Activated T-cell treated with anti-CD3 and anti-CD28 coated beads for 1 hour (primary cell): ENCODE measurements around the gene EFTUD2.

ENCODE experiments used
- DNase-seq: peaks from one replicate; pipeline ENCODE4 v3.0.0-alpha.2; 2020; ENCODE audit warnings: low read depth

The EFTUD2 gene

DNA sequence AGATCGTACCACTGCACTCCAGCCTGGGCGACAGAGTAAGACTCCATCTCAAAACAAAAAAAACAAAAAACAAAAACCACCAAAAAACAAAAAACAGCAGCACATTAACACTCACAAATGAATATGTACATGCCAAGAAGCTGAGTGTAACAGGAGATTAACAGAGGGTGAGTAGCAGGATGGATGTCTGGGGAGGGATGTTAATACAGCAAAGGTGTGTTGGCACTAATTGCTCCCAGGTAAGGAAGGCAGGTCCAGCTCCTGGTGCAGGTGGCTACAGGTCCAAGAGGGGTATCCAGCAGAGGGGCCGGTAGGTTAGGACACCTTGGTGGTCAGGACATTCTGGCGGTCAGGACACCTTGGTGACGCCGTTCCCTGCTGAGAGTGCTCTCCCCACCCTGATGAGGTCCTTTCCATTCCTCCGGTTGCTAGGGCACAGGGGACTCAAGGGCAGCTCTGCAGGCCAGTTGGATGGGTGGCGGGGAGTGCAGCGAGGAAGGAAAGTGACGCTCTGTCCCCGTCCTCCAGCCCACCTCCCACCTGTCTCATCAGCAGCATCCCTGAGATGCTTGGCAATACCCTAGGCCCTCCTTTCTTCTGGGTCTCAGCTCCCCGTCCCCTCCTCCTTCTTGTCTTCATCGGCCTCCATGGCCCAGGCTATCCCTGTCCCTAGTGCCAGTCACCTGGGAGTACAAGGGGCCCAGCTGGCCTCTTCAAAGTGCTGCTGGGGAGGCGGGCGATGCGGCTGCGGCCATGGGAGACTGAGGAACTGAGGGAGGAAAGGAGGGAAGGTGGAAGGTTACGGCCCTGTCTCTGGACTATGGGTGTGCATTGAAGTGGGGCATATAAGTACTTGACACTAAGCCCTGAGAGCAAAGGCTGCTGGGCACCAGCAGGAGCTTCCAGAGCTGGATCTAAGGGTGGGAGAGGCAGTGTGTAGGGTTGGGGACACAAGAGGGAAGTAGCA, 26.8 kb upstream of the EFTUD2 start:
- DNase-seq, result no peak

DNA sequence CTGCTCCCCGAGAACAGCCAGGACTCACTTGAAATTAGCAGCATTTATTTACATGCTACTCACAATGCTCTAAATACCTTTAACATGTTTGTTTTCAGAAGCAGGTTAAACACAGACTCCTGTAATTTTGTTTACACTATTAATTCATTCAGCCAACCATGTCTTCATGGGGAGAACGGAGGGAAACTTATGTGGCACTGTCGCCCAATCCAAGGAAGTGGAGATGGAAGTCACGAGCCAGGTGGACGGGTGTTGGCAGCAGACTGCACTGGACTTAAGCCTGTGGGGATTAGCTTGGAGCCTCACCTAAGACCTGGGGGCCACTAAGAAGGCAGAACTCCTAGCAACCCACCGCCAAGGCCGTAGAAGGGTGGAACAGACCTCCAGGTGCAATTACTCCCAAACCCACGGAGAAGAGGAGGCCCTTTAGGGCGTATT, 24.9 kb upstream of the EFTUD2 start:
- DNase-seq, result no peak

GRCh38 chr17:44922746-44923470, 23.7 kb upstream of the EFTUD2 start:
- no peak for DNase-seq

DNA sequence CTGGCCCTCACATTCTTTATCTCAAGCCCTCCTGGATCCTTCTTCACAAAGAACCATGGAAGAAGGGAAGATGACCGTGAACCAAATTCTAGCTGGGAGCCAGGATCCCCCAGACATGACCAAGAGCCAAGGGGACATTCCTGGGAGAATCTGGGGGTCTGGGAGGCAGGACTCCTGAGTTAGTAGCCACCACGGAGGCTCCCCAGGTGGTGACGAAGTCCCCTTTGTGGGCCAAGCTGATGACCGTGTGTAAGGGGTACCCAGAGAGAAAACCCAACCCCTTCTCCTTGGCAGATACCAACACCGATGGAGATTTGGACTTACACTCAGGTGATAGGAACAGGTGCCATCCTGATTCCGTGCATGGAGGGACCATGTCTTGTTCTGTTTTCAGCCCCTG, 22.9 kb upstream of the EFTUD2 start:
- no peak for DNase-seq

DNA sequence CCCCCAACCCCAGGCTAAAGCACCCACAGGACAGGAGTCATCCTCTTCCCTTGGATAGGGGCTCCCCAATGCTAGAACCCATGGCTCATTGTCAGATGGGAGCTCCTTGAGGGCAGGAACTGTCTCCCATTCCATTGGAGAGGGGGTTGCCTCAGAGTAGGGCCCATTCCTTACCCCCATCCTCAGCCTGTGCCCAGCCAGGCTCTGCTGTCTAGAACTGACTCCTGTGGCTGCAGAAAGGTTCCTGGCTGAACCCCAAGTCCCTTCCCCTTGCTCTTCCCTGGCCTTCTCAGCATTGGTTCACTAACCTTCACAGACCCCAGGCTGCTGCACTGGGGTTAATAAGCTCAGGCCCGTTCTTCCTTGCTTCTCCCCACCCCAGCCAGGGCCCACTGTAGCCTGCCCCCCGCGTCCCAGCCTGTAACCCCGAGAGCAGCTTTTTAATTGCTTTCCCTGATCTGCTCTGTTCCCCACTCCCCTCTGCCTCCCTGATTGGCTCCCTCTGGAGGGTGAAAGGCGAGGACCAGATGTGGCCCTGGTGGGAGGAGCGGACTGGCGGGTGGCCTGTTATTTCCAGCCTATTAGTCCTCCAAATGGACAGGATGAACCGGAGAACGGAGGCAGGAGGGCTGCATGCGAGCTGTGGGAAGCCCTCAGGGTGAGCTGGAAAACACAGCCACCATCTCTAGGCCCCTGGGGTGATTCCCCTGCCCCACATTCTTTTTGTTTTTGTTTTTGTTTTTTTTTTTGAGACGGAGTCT, 22.1 kb upstream of the EFTUD2 start:
- DNase-seq, result no peak

- no peak for DNase-seq
Observed at GRCh38 chr17:44920565-44920940, 21.3 kb upstream of the EFTUD2 start.

- DNase-seq, result peak; percentile 41
Observed at GRCh38 chr17:44919885-44920564, 20.8 kb upstream of the EFTUD2 start.

DNA sequence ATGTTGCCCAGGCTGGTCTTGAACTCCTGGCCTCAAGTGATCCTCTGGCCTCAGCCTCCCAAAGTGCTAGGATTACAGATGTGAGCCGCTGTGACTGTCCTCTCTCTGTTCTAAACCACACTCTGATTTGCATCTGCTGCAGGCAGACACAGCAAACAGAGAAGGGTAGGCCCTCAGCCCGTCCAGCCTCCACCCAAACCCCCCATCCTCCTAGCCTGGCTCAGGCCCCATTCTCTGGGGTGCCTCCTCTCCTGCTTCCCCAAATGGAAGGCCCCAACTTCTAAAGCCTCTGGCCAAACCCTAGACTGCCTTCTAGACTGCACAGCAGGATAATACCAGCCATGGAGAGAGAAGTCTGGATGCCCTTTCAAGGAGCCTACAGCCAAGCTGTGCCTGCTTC, 20.2 kb upstream of the EFTUD2 start:
- DNase-seq, result no peak

- DNase-seq, result no peak
Observed at GRCh38 chr17:44918006-44918405, 18.8 kb upstream of the EFTUD2 start.

- DNase-seq, result no peak
Observed at GRCh38 chr17:44917456-44917855, 18.2 kb upstream of the EFTUD2 start.

DNA sequence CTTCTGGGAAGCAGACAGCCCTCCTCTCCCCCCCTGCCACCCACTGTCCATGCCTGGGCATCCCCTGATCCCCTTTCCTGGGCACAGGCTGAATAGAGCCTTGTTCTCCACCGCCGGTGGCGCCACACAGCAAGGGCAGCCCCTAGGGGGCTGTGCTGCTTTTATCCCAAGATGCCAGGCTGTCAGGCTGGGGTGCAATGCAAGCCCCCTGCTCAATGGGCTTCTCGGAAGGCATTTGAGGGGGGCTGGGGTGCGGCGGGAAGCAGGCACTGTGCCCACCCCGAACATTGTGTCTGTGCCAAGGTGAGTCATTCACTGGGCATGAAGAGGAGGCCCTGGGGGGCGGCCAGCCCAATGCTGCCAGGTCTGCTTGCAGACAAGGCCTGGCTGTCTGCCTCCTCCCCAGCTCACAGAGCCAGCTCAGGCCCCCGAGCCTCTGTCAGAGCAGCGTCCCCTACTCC, 17.6 kb upstream of the EFTUD2 start:
- DNase-seq, result no peak

GRCh38 chr17:44915862-44916780, 16.9 kb upstream of the EFTUD2 start:
- DNase-seq, result no peak

GRCh38 chr17:44915321-44915726, 16.1 kb upstream of the EFTUD2 start, which contains the start of gene GFAP:
Gene GFAP (minus strand): TSS chr17:44915500. CDS start chr17:44915486, 14 bp downstream.
- no peak for DNase-seq

DNA sequence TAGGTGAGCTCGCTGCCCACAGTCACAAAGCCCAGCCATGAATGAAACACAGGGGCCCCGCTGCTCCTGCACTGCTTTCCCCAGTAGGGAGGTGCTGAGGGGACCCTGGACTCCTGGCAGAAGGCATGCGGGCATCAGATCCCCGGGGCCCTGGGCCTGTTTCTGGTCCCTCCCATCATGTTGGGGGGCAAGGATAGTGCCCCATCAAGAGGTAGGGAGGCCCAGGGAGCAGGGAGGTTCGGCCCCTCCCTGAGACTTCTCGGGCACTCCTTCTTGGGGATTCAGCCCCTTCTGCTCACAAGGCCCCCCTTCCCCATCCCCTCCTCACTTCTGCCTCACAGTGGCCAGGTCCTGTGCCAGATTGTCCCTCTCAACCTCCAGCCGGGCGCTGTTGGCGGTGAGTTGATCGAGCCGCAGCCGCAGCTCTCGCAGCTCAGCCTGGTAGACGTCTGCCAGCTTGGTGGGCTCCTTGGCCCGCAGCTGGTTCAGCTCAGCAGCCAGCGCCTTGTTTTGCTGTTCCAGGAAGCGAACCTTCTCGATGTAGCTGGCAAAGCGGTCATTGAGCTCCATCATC, 15.5 kb upstream of the EFTUD2 start:
- DNase-seq, result no peak

DNA sequence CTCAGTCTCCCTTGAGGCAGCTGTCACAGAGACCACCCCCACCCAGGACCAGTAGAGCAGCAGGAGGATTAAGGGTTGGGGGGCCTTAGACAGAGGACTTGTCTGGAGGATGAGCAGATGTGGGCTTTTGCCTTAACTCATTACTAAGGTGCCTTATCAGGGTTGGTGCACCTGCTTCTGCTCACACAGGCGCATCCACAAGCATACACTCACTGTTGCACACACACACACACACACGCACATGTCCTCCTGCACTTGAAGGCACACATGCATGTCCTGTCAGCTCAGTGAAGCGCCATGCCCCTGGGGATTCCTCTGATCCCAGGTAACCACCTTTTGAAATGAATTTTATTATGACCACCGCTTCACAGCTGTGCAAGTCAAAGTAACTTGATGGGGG, 14.9 kb upstream of the EFTUD2 start:
- DNase-seq, result no peak

GRCh38 chr17:44913676-44914075, 14.4 kb upstream of the EFTUD2 start:
- DNase-seq, result no peak

- DNase-seq, result no peak
Observed at GRCh38 chr17:44912763-44913544, 13.7 kb upstream of the EFTUD2 start.

DNA sequence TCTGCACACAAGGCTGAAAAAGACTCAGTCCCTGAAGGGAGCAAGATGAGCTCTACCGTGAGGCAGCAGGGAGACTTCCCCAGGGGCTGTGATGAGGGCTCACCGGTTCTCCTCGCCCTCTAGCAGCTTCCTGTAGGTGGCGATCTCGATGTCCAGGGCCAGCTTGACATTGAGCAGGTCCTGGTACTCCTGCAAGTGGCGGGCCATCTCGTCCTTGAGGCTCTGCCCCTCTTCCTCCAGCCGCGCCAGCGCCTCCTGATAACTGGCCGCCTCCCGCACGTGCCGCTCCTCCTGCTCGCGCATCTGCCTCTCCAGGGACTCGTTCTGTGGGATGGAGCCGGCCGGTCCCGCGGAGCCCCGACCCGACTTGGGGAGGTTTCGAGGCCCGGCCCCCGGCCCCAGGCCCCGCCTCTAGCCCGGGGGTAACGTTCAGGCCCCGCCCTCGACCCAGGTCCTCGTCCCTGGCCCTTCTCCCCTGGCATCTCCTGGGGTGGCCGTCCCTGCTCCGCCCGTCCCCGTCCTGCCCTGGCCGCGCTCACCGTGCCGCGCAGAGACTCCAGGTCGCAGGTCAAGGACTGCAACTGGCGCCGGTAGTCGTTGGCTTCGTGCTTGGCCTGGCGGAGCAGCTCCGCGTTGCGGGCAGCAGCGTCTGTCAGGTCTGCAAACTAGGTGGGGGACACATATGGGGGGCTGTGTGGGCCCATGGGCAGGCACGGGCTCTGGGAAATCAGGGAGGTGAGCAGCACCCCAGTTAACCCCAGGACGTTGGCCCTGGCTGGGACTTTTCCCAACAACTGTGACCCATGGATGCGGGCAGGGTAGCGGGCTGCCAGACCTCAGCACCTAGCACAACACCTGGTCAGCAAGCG, 12.1 kb upstream of the EFTUD2 start:
- peak; percentile 32 for DNase-seq
